Osteoblast (primary cell): ENCODE measurements around the gene TFIP11. TPM values are rescaled to one million over a fixed set of nuclear protein-coding genes. Genes with fewer than 3 reads are reported as not detected.

Experiments used
- DNase-seq: peaks from one replicate; pipeline ENCODE4 v3.0.0; 2011; ENCODE audit warnings: low spot score, mixed read lengths; ENCODE audit not compliant: insufficient read length; ENCODE audit errors: missing footprints
- H2AFZ ChIP-seq: 2 replicates; pipeline ENCODE4 v1.6.0; 2011; ENCODE audit warnings: mild to moderate bottlenecking, low read length
- H3K27ac ChIP-seq: 2 replicates; pipeline ENCODE4 v1.5.1; 2011; ENCODE audit warnings: mild to moderate bottlenecking, low read depth, low read length, moderate library complexity
- H3K27me3 ChIP-seq: 2 replicates; pipeline ENCODE4 v1.6.0; 2012; ENCODE audit warnings: mild to moderate bottlenecking, control low read depth, inconsistent platforms, low read length, moderate library complexity; ENCODE audit not compliant: insufficient read depth
- H3K36me3 ChIP-seq: 2 replicates; pipeline ENCODE4 v1.5.1; 2011; ENCODE audit warnings: mild to moderate bottlenecking, low read length, control low read depth, moderate library complexity; ENCODE audit not compliant: insufficient read depth
- H3K4me1 ChIP-seq: 2 replicates; pipeline ENCODE4 v1.5.1; 2011; ENCODE audit warnings: mild to moderate bottlenecking, low read length, control low read depth, moderate library complexity; ENCODE audit not compliant: insufficient read depth
- H3K4me2 ChIP-seq: 2 replicates; pipeline ENCODE4 v1.6.0; 2011; ENCODE audit warnings: mild to moderate bottlenecking, low read length; ENCODE audit not compliant: insufficient read depth
- H3K4me3 ChIP-seq: fragments of 200-600 bp; sonication (generic); 3 replicates; pipeline ENCODE4 v1.5.1; 2012; ENCODE audit warnings: mild to moderate bottlenecking, low read length, inconsistent platforms; ENCODE audit not compliant: insufficient read depth
- H3K79me2 ChIP-seq: 2 replicates; pipeline ENCODE4 v1.6.0; 2012; ENCODE audit warnings: mild to moderate bottlenecking, low read length, control low read depth, inconsistent platforms; ENCODE audit not compliant: insufficient read depth
- H3K9me3 ChIP-seq: 2 replicates; pipeline ENCODE4 v1.5.1; 2011; ENCODE audit warnings: low read depth, low read length, control low read depth
- H4K20me1 ChIP-seq: 2 replicates; pipeline ENCODE4 v1.6.0; 2012; ENCODE audit warnings: mild to moderate bottlenecking, low read length, control low read depth; ENCODE audit not compliant: insufficient read depth
- CTCF ChIP-seq: IDR thresholded peaks from 2 replicates; pipeline ENCODE4 v1.5.1; 2011; ENCODE audit warnings: mild to moderate bottlenecking, low read depth, low read length, moderate library complexity; ENCODE audit errors: extremely low read depth
- total RNA-seq: library from RNA; depleted of rRNA; stranded (reverse); fragments of >200 nt; gene quantifications from 2 replicates; pipeline ENCODE4 v1.2.3, GENCODE V29; 2012

TFIP11 gene
- total RNA-seq, 1 donor = 34.7 TPM

GRCh38 chr22:26527167-26527566 lies 14.9 kb upstream of the TFIP11 start:
- no peak overlapping the region for H2AFZ ChIP-seq
- no peak for TF ChIP-seq CTCF
- peaks cover 8% of the 10 kb centered on the region for H3K4me1 ChIP-seq
- H3K27ac ChIP-seq = no peak overlapping the region
- no peaks in the 10 kb centered on the region for H4K20me1 ChIP-seq
- H3K4me2 ChIP-seq = no peak overlapping the region
- no peak overlapping the region for H3K4me3 ChIP-seq
- H3K79me2 ChIP-seq = no peaks in the 10 kb centered on the region
- H3K36me3 ChIP-seq = peaks cover 77% of the 10 kb centered on the region
- no peaks in the 10 kb centered on the region for H3K27me3 ChIP-seq
- no peak for DNase-seq
- no peaks in the 10 kb centered on the region for H3K9me3 ChIP-seq

- Histone ChIP-seq H3K4me3 (no peak overlapping the region), H2AFZ (no peak overlapping the region), H3K36me3 (peaks cover 69% of the 10 kb centered on the region), H3K27me3 (no peaks in the 10 kb centered on the region), H3K4me2 (no peak overlapping the region), H3K4me1 (peaks cover 8% of the 10 kb centered on the region), H4K20me1 (no peaks in the 10 kb centered on the region), H3K79me2 (no peaks in the 10 kb centered on the region), H3K9me3 (no peaks in the 10 kb centered on the region), H3K27ac (no peak overlapping the region)
- DNase-seq = no peak
- TF ChIP-seq CTCF = no peak
Measured at GRCh38 chr22:26525946-26526564, 13.8 kb upstream of the TFIP11 start.

GRCh38 chr22:26524870-26525269 lies 12.6 kb upstream of the TFIP11 start:
- TF ChIP-seq CTCF = no peak
- Histone ChIP-seq H2AFZ (no peak overlapping the region), H3K27ac (no peak overlapping the region), H3K9me3 (no peaks in the 10 kb centered on the region), H3K36me3 (peaks cover 60% of the 10 kb centered on the region), H3K79me2 (no peaks in the 10 kb centered on the region), H3K27me3 (no peaks in the 10 kb centered on the region), H3K4me2 (no peak overlapping the region), H3K4me3 (no peak overlapping the region), H4K20me1 (no peaks in the 10 kb centered on the region), H3K4me1 (peaks cover 6% of the 10 kb centered on the region)
- no peak for DNase-seq

GRCh38 chr22:26522592-26522991 lies 10.3 kb upstream of the TFIP11 start:
- H4K20me1 ChIP-seq = no peaks in the 10 kb centered on the region
- H3K4me3 ChIP-seq = no peak overlapping the region
- H3K4me2 ChIP-seq = no peak overlapping the region
- no peaks in the 10 kb centered on the region for H3K27me3 ChIP-seq
- DNase-seq = no peak
- peaks cover 46% of the 10 kb centered on the region for H3K36me3 ChIP-seq
- no peaks in the 10 kb centered on the region for H3K9me3 ChIP-seq
- no peaks in the 10 kb centered on the region for H3K4me1 ChIP-seq
- TF ChIP-seq CTCF = no peak
- H2AFZ ChIP-seq = no peak overlapping the region
- H3K27ac ChIP-seq = no peak overlapping the region
- H3K79me2 ChIP-seq = no peaks in the 10 kb centered on the region
